SK-N-SH (cell line): Measurements from ENCODE around the gene POPDC3. TPM values are rescaled to one million over a fixed set of nuclear protein-coding genes. Genes with fewer than 3 reads are reported as not detected.

ENCODE experiments used
- CTCF ChIA-PET: fragments of 300-600, 350-600 bp; formaldehyde crosslinking; extraction: SDS; loops from one replicate; lab custom pipeline; 2021; lab: Yijun Ruan, JAX
- POLR2A ChIA-PET: fragments of 350-600 bp; sonication (Branson Sonifier 250); formaldehyde crosslinking; extraction: SDS; loops from one replicate; lab custom pipeline; 2020; ENCODE audit warnings: antibody characterized with exemption, inconsistent platforms; lab: Yijun Ruan, JAX
- DNase-seq: peaks from one replicate; pipeline ENCODE4 v3.0.0; 2012
- H2AFZ ChIP-seq: fragments of 200-600 bp; sonication (generic); 2 replicates; pipeline ENCODE4 v1.8.1; 2016; ENCODE audit warnings: antibody characterized with exemption, mild to moderate bottlenecking, low read depth
- H3F3A ChIP-seq: fragments of 200-600 bp; sonication (generic); replicated peaks from 2 replicates; pipeline ENCODE3; 2016; ENCODE audit warnings: antibody characterized with exemption, mild to moderate bottlenecking; ENCODE audit not compliant: insufficient read depth
- H3K27ac ChIP-seq, 2 experiments: fragments of 200-500 bp in 1 of 2; fragments of 200-600 bp in 1 of 2; sonication (Bioruptor generic) in 1 of 2; sonication (generic), shearing (Covaris generic) in 1 of 2; 2 replicates each; pipeline versions ENCODE4 v1.5.1 to v1.6.1; 2014 to 2016; ENCODE audit warnings: low read depth in 2 of 2, inconsistent platforms in 1 of 2, low read length in 1 of 2, mild to moderate bottlenecking in 1 of 2, mixed read lengths in 1 of 2
- H3K27me3 ChIP-seq: fragments of 200-600 bp; sonication (generic), shearing (Covaris generic); 2 replicates; pipeline ENCODE4 v1.6.1; 2016; ENCODE audit warnings: mixed run types; ENCODE audit not compliant: insufficient read depth
- H3K36me3 ChIP-seq, 2 experiments: fragments of 200-500 bp in 1 of 2; fragments of 200-600 bp in 1 of 2; sonication (Bioruptor generic) in 1 of 2; sonication (generic) in 1 of 2; replicated peaks in 1 of 2; 2 replicates each; pipeline versions ENCODE3 to v1.5.1; 2014 to 2016; ENCODE audit warnings: low read length in 1 of 2, mild to moderate bottlenecking in 1 of 2; ENCODE audit not compliant: insufficient read depth in 2 of 2, control insufficient read depth in 1 of 2
- H3K4me1 ChIP-seq, 2 experiments: fragments of 200-500 bp in 1 of 2; fragments of 200-600 bp in 1 of 2; sonication (Bioruptor generic) in 1 of 2; sonication (generic), shearing (Covaris generic) in 1 of 2; 2 replicates each; pipeline versions ENCODE4 v1.5.1 to v1.6.1; 2014 to 2016; ENCODE audit warnings: low read depth in 1 of 2, low read length in 1 of 2, mixed run types in 1 of 2; ENCODE audit not compliant: insufficient read depth in 2 of 2, control insufficient read depth in 1 of 2
- H3K4me2 ChIP-seq: fragments of 200-600 bp; sonication (generic), shearing (Covaris generic); 2 replicates; pipeline ENCODE4 v1.6.1; 2017; ENCODE audit warnings: mixed run types
- H3K4me3 ChIP-seq, 2 experiments: fragments of 200-500 bp in 1 of 2; fragments of 200-600 bp in 1 of 2; sonication (Bioruptor generic) in 1 of 2; sonication (generic), shearing (Covaris generic) in 1 of 2; 2 replicates each; pipeline versions ENCODE4 v1.5.1 to v1.8.1; 2014 to 2016; ENCODE audit warnings: low read depth in 2 of 2, inconsistent platforms in 1 of 2, low read length in 1 of 2, mild to moderate bottlenecking in 1 of 2, mixed read lengths in 1 of 2, moderate library complexity in 1 of 2
- H3K79me2 ChIP-seq: fragments of 200-600 bp; sonication (generic); 2 replicates; pipeline ENCODE4 v1.8.1; 2017; ENCODE audit warnings: mild to moderate bottlenecking; ENCODE audit not compliant: insufficient read depth
- H3K9ac ChIP-seq: fragments of 200-600 bp; sonication (generic); 2 replicates; pipeline ENCODE4 v1.6.1; 2017; ENCODE audit warnings: mixed run types
- H3K9me2 ChIP-seq: fragments of 200-600 bp; sonication (generic); 2 replicates; pipeline ENCODE4 v1.6.1; 2017; ENCODE audit warnings: mixed run types
- H3K9me3 ChIP-seq: fragments of 200-600 bp; sonication (generic); 2 replicates; pipeline ENCODE4 v1.6.1; 2017; ENCODE audit warnings: mixed run types, mild to moderate bottlenecking, moderate library complexity
- H4K20me1 ChIP-seq: fragments of 200-600 bp; sonication (generic); 2 replicates; pipeline ENCODE4 v1.6.1; 2017; ENCODE audit warnings: mild to moderate bottlenecking, mixed run types; ENCODE audit not compliant: insufficient read depth
- CHD2 ChIP-seq: fragments of 150-350 bp; IDR thresholded peaks from 2 replicates; pipeline ENCODE4 v1.6.1; 2018; ENCODE audit warnings: low read length; ENCODE audit not compliant: partially characterized antibody
- ELF1 ChIP-seq: IDR thresholded peaks from 2 replicates; pipeline ENCODE4 v1.4.0; 2012
- EP300 ChIP-seq, 2 experiments: IDR thresholded peaks; 2 replicates each; pipeline versions ENCODE4 v1.4.0 to v1.6.1; 2012; ENCODE audit warnings: borderline replicate concordance in 1 of 2, low read depth in 1 of 2, low read length in 1 of 2
- EZH2phosphoT487 ChIP-seq: fragments of 200-600 bp; sonication (generic); IDR thresholded peaks from 2 replicates; pipeline ENCODE4 v1.6.1; 2017; ENCODE audit warnings: low read depth, mixed run types, mild to moderate bottlenecking, antibody characterized with exemption, moderate library complexity, borderline replicate concordance
- GABPA ChIP-seq: IDR thresholded peaks from 2 replicates; pipeline ENCODE4 v1.4.0; 2012; ENCODE audit warnings: low read depth, mild to moderate bottlenecking
- GATA2 ChIP-seq: sonication (generic); formaldehyde crosslinking; IDR thresholded peaks from 2 replicates; pipeline ENCODE4 v1.5.0; 2020; ENCODE audit warnings: mild to moderate bottlenecking, missing genetic modification reagents
- JUND ChIP-seq: IDR thresholded peaks from 2 replicates; pipeline ENCODE4 v1.4.0; 2012
- MEF2A ChIP-seq: IDR thresholded peaks from 2 replicates; pipeline ENCODE4 v1.4.0; 2012; ENCODE audit warnings: low read depth, borderline replicate concordance
- MXI1 ChIP-seq: IDR thresholded peaks from 2 replicates; pipeline ENCODE4 v1.6.1; 2012; ENCODE audit warnings: mild to moderate bottlenecking, low read depth, low read length, improper control_type of control experiment
- NFIC ChIP-seq: IDR thresholded peaks from 2 replicates; pipeline ENCODE4 v1.4.0; 2012; ENCODE audit warnings: borderline replicate concordance
- POLR2AphosphoS5 ChIP-seq: IDR thresholded peaks from 2 replicates; pipeline ENCODE4 v1.6.1; 2012; ENCODE audit warnings: low read depth, low read length
- RCOR1 ChIP-seq: fragments of 150-350 bp; IDR thresholded peaks from 2 replicates; pipeline ENCODE4 v1.6.1; 2017; ENCODE audit warnings: antibody characterized with exemption, low read length
- REST ChIP-seq: IDR thresholded peaks from 2 replicates; pipeline ENCODE4 v1.6.1; 2012; ENCODE audit warnings: mild to moderate bottlenecking, low read depth, low read length, moderate library complexity
- RFX5 ChIP-seq: IDR thresholded peaks from 2 replicates; pipeline ENCODE4 v1.6.1; 2012; ENCODE audit warnings: mild to moderate bottlenecking, improper control_type of control experiment, low read length
- RXRA ChIP-seq: IDR thresholded peaks from 2 replicates; pipeline ENCODE4 v1.4.0; 2012; ENCODE audit warnings: low read depth, mild to moderate bottlenecking, borderline replicate concordance
- TAF1 ChIP-seq: IDR thresholded peaks from 2 replicates; pipeline ENCODE4 v1.6.1; 2012; ENCODE audit warnings: low read depth, mild to moderate bottlenecking, low read length, moderate library complexity, borderline replicate concordance
- TCF12 ChIP-seq: IDR thresholded peaks from 2 replicates; pipeline ENCODE4 v1.4.0; 2012
- USF1 ChIP-seq: IDR thresholded peaks from 2 replicates; pipeline ENCODE4 v1.4.0; 2012; ENCODE audit warnings: low read depth, borderline replicate concordance
- ZBTB33 ChIP-seq: IDR thresholded peaks from 2 replicates; pipeline ENCODE4 v1.4.0; 2012; ENCODE audit warnings: low read depth, borderline replicate concordance
- polyA plus RNA-seq, 3 experiments: library from polyadenylated mRNA; depleted of rRNA; stranded (reverse); fragments of >200 nt; gene quantifications; 2 replicates each; pipeline ENCODE4 v1.2.3, GENCODE V29; 2012
- TF ChIP-seq, protein P1 (sequence below): IDR thresholded peaks from 2 replicates; pipeline ENCODE4; 2012
- TF ChIP-seq, protein P2 (sequence below): fragments of 150-350 bp; IDR thresholded peaks from 2 replicates; pipeline ENCODE4 v1.6.1; 2017; ENCODE audit warnings: antibody characterized with exemption, low read length, low read depth, borderline replicate concordance
- TF ChIP-seq, protein P3 (sequence below): fragments of 150-350 bp; IDR thresholded peaks from 2 replicates; pipeline ENCODE4 v1.6.1; 2016; ENCODE audit warnings: mild to moderate bottlenecking, low read depth, low read length

The POPDC3 gene
- polyA plus RNA-seq, 1 of the 3 experiments (the other 2 are of a cell fraction) = 19.0 TPM

DNA sequence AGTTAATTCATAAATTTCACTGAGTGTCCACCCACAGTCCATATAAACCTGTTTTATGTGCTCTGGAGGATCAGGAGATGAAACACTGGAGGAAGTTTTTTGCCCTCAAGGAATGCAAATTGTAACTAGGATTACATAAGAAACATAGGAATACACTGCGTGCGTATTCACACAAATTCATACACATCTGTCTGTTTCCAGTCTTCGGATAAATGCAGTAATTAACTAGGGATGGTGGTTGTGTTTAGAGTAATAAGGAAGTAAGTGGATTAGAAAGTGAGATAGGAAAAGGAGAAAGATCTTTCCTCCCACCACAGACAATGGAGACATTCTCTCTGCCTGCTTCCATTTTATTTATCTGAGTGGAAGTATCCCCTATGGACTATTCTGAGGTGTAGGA, 35.7 kb upstream of the POPDC3 start (continued):
- TF ChIP-seq REST (no peak), JUND (no peak), CHD2 (no peak), RFX5 (no peak)
- TF ChIP-seq, protein P1, sequence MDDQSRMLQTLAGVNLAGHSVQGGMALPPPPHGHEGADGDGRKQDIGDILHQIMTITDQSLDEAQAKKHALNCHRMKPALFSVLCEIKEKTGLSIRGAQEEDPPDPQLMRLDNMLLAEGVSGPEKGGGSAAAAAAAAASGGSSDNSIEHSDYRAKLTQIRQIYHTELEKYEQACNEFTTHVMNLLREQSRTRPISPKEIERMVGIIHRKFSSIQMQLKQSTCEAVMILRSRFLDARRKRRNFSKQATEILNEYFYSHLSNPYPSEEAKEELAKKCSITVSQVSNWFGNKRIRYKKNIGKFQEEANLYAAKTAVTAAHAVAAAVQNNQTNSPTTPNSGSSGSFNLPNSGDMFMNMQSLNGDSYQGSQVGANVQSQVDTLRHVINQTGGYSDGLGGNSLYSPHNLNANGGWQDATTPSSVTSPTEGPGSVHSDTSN = no peak
- TF ChIP-seq, protein P2, sequence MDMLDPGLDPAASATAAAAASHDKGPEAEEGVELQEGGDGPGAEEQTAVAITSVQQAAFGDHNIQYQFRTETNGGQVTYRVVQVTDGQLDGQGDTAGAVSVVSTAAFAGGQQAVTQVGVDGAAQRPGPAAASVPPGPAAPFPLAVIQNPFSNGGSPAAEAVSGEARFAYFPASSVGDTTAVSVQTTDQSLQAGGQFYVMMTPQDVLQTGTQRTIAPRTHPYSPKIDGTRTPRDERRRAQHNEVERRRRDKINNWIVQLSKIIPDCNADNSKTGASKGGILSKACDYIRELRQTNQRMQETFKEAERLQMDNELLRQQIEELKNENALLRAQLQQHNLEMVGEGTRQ = no peak

GRCh38 chr6:105214668-105215067, 34.9 kb upstream of the POPDC3 start:
- TF ChIP-seq RXRA (no peak), GABPA (no peak), ELF1 (no peak), TCF12 (no peak), TAF1 (no peak), EP300 (IDR thresholded peaks at IDR 0.05; ENCODE audit: borderline replicate concordance in 1 of 2, low read depth in 1 of 2, low read length in 1 of 2) (no peak), MEF2A (no peak), ZBTB33 (no peak), POLR2AphosphoS5 (no peak), RCOR1 (no peak), USF1 (no peak), EZH2phosphoT487 (no peak), GATA2 (CRISPR knock-in tag) (no peak), MXI1 (no peak), CHD2 (no peak), NFIC (no peak)
- TF ChIP-seq, protein P3, sequence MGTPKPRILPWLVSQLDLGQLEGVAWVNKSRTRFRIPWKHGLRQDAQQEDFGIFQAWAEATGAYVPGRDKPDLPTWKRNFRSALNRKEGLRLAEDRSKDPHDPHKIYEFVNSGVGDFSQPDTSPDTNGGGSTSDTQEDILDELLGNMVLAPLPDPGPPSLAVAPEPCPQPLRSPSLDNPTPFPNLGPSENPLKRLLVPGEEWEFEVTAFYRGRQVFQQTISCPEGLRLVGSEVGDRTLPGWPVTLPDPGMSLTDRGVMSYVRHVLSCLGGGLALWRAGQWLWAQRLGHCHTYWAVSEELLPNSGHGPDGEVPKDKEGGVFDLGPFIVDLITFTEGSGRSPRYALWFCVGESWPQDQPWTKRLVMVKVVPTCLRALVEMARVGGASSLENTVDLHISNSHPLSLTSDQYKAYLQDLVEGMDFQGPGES = no peak
- Histone ChIP-seq H4K20me1 (no peaks in the 10 kb centered on the region), H3K27me3 (no peaks in the 10 kb centered on the region), H3K4me1 (peaks cover 7 to 9% of the 10 kb centered on the region in 2 experiments), H3K79me2 (no peaks in the 10 kb centered on the region), H3K36me3 (no peaks in the 10 kb centered on the region), H3K4me2 (no peak overlapping the region), H3F3A (peaks cover 12% of the 10 kb centered on the region), H3K27ac (no peak overlapping the region), H3K4me3 (no peak overlapping the region), H3K9me3 (no peaks in the 10 kb centered on the region), H3K9me2 (no peaks in the 10 kb centered on the region), H3K9ac (no peak overlapping the region), H2AFZ (no peak overlapping the region)
- ChIA-PET POLR2A (no interaction called here), CTCF (no interaction called here)
- DNase-seq = no peak
